K562 (cell line): Measurements from ENCODE around the gene PLEKHM3. TPM values are rescaled to one million over a fixed set of nuclear protein-coding genes. Genes with fewer than 3 reads are reported as not detected.
A peak's percentile ranks its signal among the peaks of the same experiment; 100 is the strongest.

Experiments
- ATAC-seq: fragments of 200-7000 bp; cut with Tn5 transposase; 3 replicates; pipeline ENCODE4 v1.9.1; 2020; ENCODE audit warnings: moderate library complexity
- BruUV-seq: library from RNA; stranded (reverse); fragments of 400-500 nt; replicated peaks from 2 replicates; lab custom pipeline; 2021; lab: Mats Ljungman, UMichigan
- CTCF ChIA-PET: fragments of 300-600 bp; formaldehyde crosslinking; extraction: SDS; loops from one replicate; lab custom pipeline; 2021; ENCODE audit warnings: low intra/inter-chr PET ratio; lab: Yijun Ruan, JAX
- POLR2A ChIA-PET: fragments of 300-600, 350-650 bp; sonication (Branson Sonifier 250); formaldehyde crosslinking; extraction: SDS; loops from one replicate; lab custom pipeline; 2021; ENCODE audit warnings: antibody characterized with exemption, inconsistent platforms; lab: Yijun Ruan, JAX
- DNase-seq, 4 experiments: peaks; one replicate each; pipeline versions ENCODE4 v3.0.0 to v3.0.0-alpha.2; 2011 to 2018; ENCODE audit warnings: low spot score in 3 of 4, mixed read lengths in 3 of 4; ENCODE audit errors: extremely low read depth in 1 of 4
- FAIRE-seq: peaks from 2 replicates; lab custom pipeline; 2011; peaks lifted over from hg19 to GRCh38; lab: Jason Lieb, UNC
- H2AFZ ChIP-seq: 2 replicates; pipeline ENCODE4 v1.6.0; 2011; ENCODE audit warnings: low read depth, low read length, control low read depth, inconsistent platforms
- H3K27ac ChIP-seq: fragments of 200-600 bp; 3 replicates; pipeline ENCODE4 v1.8.0; 2011; ENCODE audit warnings: low read depth, mild to moderate bottlenecking, control low read depth, inconsistent platforms, low read length, moderate library complexity, mixed read lengths; ENCODE audit errors: extremely low read depth
- H3K27me3 ChIP-seq, 2 experiments: fragments of 300-600 bp in 1 of 2; 2 replicates in 1 of 2; 3 replicates in 1 of 2; pipeline versions ENCODE4 v1.6.0 to v1.8.0; 2011; ENCODE audit warnings: inconsistent platforms in 2 of 2, low read length in 2 of 2, mild to moderate bottlenecking in 1 of 2, mixed read lengths in 1 of 2, moderate library complexity in 1 of 2; ENCODE audit not compliant: control insufficient read depth in 2 of 2, insufficient read depth in 2 of 2
- H3K36me3 ChIP-seq: fragments of 300-600 bp; 3 replicates; pipeline ENCODE4 v1.8.0; 2011; ENCODE audit warnings: mild to moderate bottlenecking, low read length, inconsistent platforms; ENCODE audit not compliant: control insufficient read depth, insufficient read depth
- H3K4me1 ChIP-seq, 2 experiments: fragments of 200-600 bp in 1 of 2; replicated peaks in 1 of 2; 2 replicates in 1 of 2; 3 replicates in 1 of 2; pipeline versions ENCODE4 v1.5.1 to v1.8.0; 2011; ENCODE audit warnings: inconsistent platforms in 2 of 2, low read length in 2 of 2, mild to moderate bottlenecking in 1 of 2, mixed read lengths in 1 of 2, moderate library complexity in 1 of 2; ENCODE audit not compliant: control insufficient read depth in 2 of 2, insufficient read depth in 2 of 2
- H3K4me2 ChIP-seq: 2 replicates; pipeline ENCODE4 v1.6.1; 2011; ENCODE audit warnings: low read length, control low read depth, inconsistent platforms, mixed read lengths; ENCODE audit not compliant: insufficient read depth
- H3K4me3 ChIP-seq: fragments of 200-600 bp; sonication (generic), shearing (Covaris generic); 2 replicates; pipeline ENCODE4 v1.5.1; 2016; ENCODE audit warnings: control low read depth, inconsistent platforms
- H3K79me2 ChIP-seq: fragments of 200-600 bp; 3 replicates; pipeline ENCODE4 v1.8.0; 2011; ENCODE audit warnings: low read length, inconsistent platforms; ENCODE audit not compliant: control insufficient read depth, insufficient read depth
- H3K9ac ChIP-seq, 2 experiments: 2 replicates each; pipeline versions ENCODE4 v1.6.0 to v1.6.1; 2011; ENCODE audit warnings: low read depth in 2 of 2, low read length in 2 of 2, control low read depth in 1 of 2, inconsistent platforms in 1 of 2, mild to moderate bottlenecking in 1 of 2, mixed read lengths in 1 of 2; ENCODE audit not compliant: insufficient read depth in 1 of 2
- H3K9me1 ChIP-seq: one replicate; pipeline ENCODE4 v1.6.0; 2011; ENCODE audit warnings: inconsistent platforms, mild to moderate bottlenecking, low read length, moderate library complexity; ENCODE audit not compliant: control insufficient read depth, insufficient read depth
- H3K9me3 ChIP-seq: replicated peaks from 2 replicates; pipeline ENCODE4 v1.5.1; 2011; ENCODE audit warnings: low read depth, low read length, inconsistent platforms; ENCODE audit not compliant: control insufficient read depth, insufficient read depth
- H4K20me1 ChIP-seq: replicated peaks from 2 replicates; pipeline ENCODE4 v1.6.1; 2011; ENCODE audit warnings: low read length, inconsistent platforms, mixed read lengths; ENCODE audit not compliant: control insufficient read depth, insufficient read depth
- JUN ChIP-seq, 2 experiments: sonication (generic) in 1 of 2; formaldehyde crosslinking in 1 of 2; IDR thresholded peaks; 2 replicates each; pipeline versions ENCODE4 v1.6.1 to v1.8.0; 2012 to 2022; ENCODE audit warnings: borderline replicate concordance in 2 of 2, mild to moderate bottlenecking in 2 of 2, improper control_type of control experiment in 1 of 2, low read depth in 1 of 2, low read length in 1 of 2, missing genetic modification reagents in 1 of 2
- KLF13 ChIP-seq: fragments of 450-650 bp; IDR thresholded peaks from 2 replicates; pipeline ENCODE4 v1.6.1; 2016; ENCODE audit warnings: missing genetic modification characterization, low read depth, mild to moderate bottlenecking, missing compliant biosample characterization, moderate library complexity, borderline replicate concordance
- POLR2G ChIP-seq: fragments of 200-400 bp; formaldehyde crosslinking; IDR thresholded peaks from 2 replicates; pipeline ENCODE4 v1.6.1; 2017; ENCODE audit warnings: low read depth, mild to moderate bottlenecking, antibody characterized with exemption, low read length, moderate library complexity
- PTTG1 ChIP-seq: fragments of 450-650 bp; IDR thresholded peaks from 2 replicates; pipeline ENCODE4 v1.6.1; 2016; ENCODE audit warnings: low read depth, mild to moderate bottlenecking, missing genetic modification characterization, missing compliant biosample characterization
- SFPQ ChIP-seq: fragments of 200-400 bp; formaldehyde crosslinking; IDR thresholded peaks from 2 replicates; pipeline ENCODE4 v1.6.1; 2017; ENCODE audit warnings: mild to moderate bottlenecking, low read depth, low read length, moderate library complexity
- TBL1XR1 ChIP-seq, 2 experiments: IDR thresholded peaks; 2 replicates each; pipeline ENCODE4 v1.6.1; 2012; ENCODE audit warnings: improper control_type of control experiment in 2 of 2, low read length in 2 of 2, mild to moderate bottlenecking in 1 of 2
- WGBS: fragments of 100-300 bp; shearing (Covaris generic); methylation state at CpG from one replicate; pipeline ENCODE4 v1.1.6; 2016; ENCODE audit warnings: low coverage, mixed read lengths; ENCODE audit not compliant: insufficient coverage; ENCODE audit errors: missing lambda C conversion rate; 5-methylcytosine and 5-hydroxymethylcytosine counted together
- in situ Hi-C: fragments of 300-500 bp; cut with MboI; formaldehyde crosslinking; loops from 4 replicates; pipeline ENCODE4 v1.15.0; 2018; ENCODE audit warnings: inconsistent platforms, mixed read lengths
- intact Hi-C: fragments of 100-400 bp; cut with micrococcal nuclease; formaldehyde crosslinking; loops from 2 replicates; pipeline ENCODE4 v1.14.2; 2022
- polyA plus RNA-seq, 8 experiments: library from polyadenylated mRNA; depleted of rRNA in 4 of 8; stranded (reverse) in 5 of 8; unstranded in 3 of 8; fragments of >200 nt; fragmentation: Nextera tagmentation in 2 of 8; fragmentation: Illumina TruSeq in 1 of 8; extraction: Ambion mirVana in 2 of 8; extraction: Trizol in 1 of 8; gene quantifications; 2 replicates each; pipeline versions ENCODE4 v1.2.1 to v1.2.3, GENCODE V29; 2011 to 2014; ENCODE audit warnings: inconsistent platforms in 1 of 8, missing spikeins in 1 of 8
- total RNA-seq, 7 experiments: library from RNA; depleted of rRNA in 6 of 7; stranded (reverse); fragments of >200 nt in 6 of 7; fragmentation: Illumina TruSeq in 2 of 7; extraction: Trizol in 2 of 7; gene quantifications; 2 replicates each; pipeline versions ENCODE4 v1.2.1 to v1.2.3, GENCODE V29; 2011 to 2021; ENCODE audit warnings: low replicate concordance in 1 of 7
- TF ChIP-seq, protein P1 (sequence below), 2 experiments: fragments of 450-650 bp; IDR thresholded peaks; 2 replicates each; pipeline ENCODE4 v1.6.1; 2018; ENCODE audit warnings: mild to moderate bottlenecking in 2 of 2, low read depth in 1 of 2; ENCODE audit not compliant: partially characterized antibody in 2 of 2
- TF ChIP-seq, protein P2 (sequence below): fragments of 450-650 bp; IDR thresholded peaks from 2 replicates; pipeline ENCODE4 v1.6.1; 2018; ENCODE audit not compliant: partially characterized antibody

PLEKHM3 gene
- total and polyA plus RNA-seq, 9 of the 15 experiments (the other 6 are each of a cell fraction or from before 2014, with no cell fraction given) = 0.24 to 1.6 (median 1.0) TPM

DNA sequence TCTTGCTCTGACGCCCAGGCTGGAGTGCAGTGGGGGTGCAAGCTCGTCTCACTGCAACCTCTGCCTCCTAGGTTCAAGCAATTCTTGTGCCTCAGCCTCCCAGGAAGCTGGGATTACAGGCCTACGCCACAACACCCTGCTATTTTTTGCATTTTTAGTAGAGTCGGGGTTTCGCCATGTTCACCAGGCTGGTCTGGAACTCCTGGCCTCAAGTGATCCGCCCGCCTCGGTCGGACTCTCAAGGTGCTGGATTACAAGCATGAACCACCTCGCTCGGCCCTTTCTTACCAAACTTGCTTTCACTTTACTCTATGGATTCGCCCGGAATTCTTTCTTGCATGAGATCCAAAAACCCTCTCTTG is 252.5 kb downstream of the PLEKHM3 start:
- H3K9ac ChIP-seq = peak overlapping the region; percentile 88 to 91
- ChIA-PET CTCF (no interaction called here), POLR2A (no interaction called here)
- DNase-seq (peak in 1 of 4 experiments; percentile 50), ATAC-seq (no peak; the same call in 2 of the 3 replicates), FAIRE-seq (no peak)
- peak overlapping the region; percentile 81 for H3K4me2 ChIP-seq
- peak overlapping the region; percentile 91 for H3K27ac ChIP-seq
- peaks cover 6% of the 10 kb centered on the region; the same call in 2 of the 3 replicates for H3K36me3 ChIP-seq
- peaks cover 9 to 38% of the 10 kb centered on the region in 2 experiments; a peak in 4 of 5 replicates for H3K4me1 ChIP-seq
- H2AFZ ChIP-seq = peak overlapping the region; percentile 88
- no peaks in the 10 kb centered on the region for H3K9me3 ChIP-seq
- BruUV-seq = TSS peak; percentile 93
- peak overlapping the region; percentile 39 for H3K4me3 ChIP-seq
- H3K27me3 ChIP-seq = no peaks in the 10 kb centered on the region
- in situ Hi-C loops (loop anchor here (5.0 kb wide), 1 partner anchor 54 kb away; no protein-coding TSS in a partner anchor), intact Hi-C loops (loop anchor here (2.0 kb wide), 1 partner anchor 20 kb away; no protein-coding TSS in a partner anchor)
- no peaks in the 10 kb centered on the region for H3K9me1 ChIP-seq
- H4K20me1 ChIP-seq = no peaks in the 10 kb centered on the region
- 0% methylated on average over 6 of the region's 13 CpGs for WGBS
- H3K79me2 ChIP-seq = peaks cover 16% of the 10 kb centered on the region
- no peak for TF ChIP-seq POLR2G
- no peak for TF ChIP-seq TBL1XR1 (IDR thresholded peaks at IDR 0.05; ENCODE audit: low read length in 2 of 2)
- no peak for TF ChIP-seq SFPQ
- no peak for TF ChIP-seq KLF13 (tag)
- TF ChIP-seq JUN (IDR thresholded peaks at IDR 0.05; ENCODE audit: borderline replicate concordance, low read depth, low read length) = no peak
- no peak for TF ChIP-seq JUN (CRISPR knock-in tag; IDR thresholded peaks at IDR 0.05; ENCODE audit: borderline replicate concordance)
- no peak for TF ChIP-seq PTTG1 (tag)
- TF ChIP-seq, protein P1, sequence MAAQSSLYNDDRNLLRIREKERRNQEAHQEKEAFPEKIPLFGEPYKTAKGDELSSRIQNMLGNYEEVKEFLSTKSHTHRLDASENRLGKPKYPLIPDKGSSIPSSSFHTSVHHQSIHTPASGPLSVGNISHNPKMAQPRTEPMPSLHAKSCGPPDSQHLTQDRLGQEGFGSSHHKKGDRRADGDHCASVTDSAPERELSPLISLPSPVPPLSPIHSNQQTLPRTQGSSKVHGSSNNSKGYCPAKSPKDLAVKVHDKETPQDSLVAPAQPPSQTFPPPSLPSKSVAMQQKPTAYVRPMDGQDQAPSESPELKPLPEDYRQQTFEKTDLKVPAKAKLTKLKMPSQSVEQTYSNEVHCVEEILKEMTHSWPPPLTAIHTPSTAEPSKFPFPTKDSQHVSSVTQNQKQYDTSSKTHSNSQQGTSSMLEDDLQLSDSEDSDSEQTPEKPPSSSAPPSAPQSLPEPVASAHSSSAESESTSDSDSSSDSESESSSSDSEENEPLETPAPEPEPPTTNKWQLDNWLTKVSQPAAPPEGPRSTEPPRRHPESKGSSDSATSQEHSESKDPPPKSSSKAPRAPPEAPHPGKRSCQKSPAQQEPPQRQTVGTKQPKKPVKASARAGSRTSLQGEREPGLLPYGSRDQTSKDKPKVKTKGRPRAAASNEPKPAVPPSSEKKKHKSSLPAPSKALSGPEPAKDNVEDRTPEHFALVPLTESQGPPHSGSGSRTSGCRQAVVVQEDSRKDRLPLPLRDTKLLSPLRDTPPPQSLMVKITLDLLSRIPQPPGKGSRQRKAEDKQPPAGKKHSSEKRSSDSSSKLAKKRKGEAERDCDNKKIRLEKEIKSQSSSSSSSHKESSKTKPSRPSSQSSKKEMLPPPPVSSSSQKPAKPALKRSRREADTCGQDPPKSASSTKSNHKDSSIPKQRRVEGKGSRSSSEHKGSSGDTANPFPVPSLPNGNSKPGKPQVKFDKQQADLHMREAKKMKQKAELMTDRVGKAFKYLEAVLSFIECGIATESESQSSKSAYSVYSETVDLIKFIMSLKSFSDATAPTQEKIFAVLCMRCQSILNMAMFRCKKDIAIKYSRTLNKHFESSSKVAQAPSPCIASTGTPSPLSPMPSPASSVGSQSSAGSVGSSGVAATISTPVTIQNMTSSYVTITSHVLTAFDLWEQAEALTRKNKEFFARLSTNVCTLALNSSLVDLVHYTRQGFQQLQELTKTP (IDR thresholded peaks at IDR 0.05; ENCODE audit: low read depth in 1 of 2, partially characterized antibody in 2 of 2) = peak; percentile 40 to 66
- TF ChIP-seq, protein P2, sequence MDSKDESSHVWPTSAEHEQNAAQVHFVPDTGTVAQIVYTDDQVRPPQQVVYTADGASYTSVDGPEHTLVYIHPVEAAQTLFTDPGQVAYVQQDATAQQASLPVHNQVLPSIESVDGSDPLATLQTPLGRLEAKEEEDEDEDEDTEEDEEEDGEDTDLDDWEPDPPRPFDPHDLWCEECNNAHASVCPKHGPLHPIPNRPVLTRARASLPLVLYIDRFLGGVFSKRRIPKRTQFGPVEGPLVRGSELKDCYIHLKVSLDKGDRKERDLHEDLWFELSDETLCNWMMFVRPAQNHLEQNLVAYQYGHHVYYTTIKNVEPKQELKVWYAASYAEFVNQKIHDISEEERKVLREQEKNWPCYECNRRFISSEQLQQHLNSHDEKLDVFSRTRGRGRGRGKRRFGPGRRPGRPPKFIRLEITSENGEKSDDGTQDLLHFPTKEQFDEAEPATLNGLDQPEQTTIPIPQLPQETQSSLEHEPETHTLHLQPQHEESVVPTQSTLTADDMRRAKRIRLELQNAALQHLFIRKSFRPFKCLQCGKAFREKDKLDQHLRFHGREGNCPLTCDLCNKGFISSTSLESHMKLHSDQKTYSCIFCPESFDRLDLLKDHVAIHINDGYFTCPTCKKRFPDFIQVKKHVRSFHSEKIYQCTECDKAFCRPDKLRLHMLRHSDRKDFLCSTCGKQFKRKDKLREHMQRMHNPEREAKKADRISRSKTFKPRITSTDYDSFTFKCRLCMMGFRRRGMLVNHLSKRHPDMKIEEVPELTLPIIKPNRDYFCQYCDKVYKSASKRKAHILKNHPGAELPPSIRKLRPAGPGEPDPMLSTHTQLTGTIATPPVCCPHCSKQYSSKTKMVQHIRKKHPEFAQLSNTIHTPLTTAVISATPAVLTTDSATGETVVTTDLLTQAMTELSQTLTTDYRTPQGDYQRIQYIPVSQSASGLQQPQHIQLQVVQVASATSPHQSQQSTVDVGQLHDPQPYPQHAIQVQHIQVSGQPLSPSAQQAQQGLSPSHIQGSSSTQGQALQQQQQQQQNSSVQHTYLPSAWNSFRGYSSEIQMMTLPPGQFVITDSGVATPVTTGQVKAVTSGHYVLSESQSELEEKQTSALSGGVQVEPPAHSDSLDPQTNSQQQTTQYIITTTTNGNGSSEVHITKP = peak; percentile 53
